Kidney epithelial cell (primary cell): ENCODE measurements around the gene SLC11A1. TPM values are rescaled to one million over a fixed set of nuclear protein-coding genes. Genes with fewer than 3 reads are reported as not detected.

Source experiments
- DNase-seq: peaks from one replicate; pipeline ENCODE4 v3.0.0-alpha.2; 2010; ENCODE audit warnings: low read depth
- H3K27me3 ChIP-seq: 2 replicates; pipeline ENCODE4 v1.6.0; 2011; ENCODE audit warnings: low read length; ENCODE audit not compliant: control insufficient read depth, insufficient read depth
- H3K36me3 ChIP-seq: 2 replicates; pipeline ENCODE4 v1.5.1; 2011; ENCODE audit warnings: low read length; ENCODE audit not compliant: control insufficient read depth, insufficient read depth
- H3K4me3 ChIP-seq: 2 replicates; pipeline ENCODE4 v1.5.1; 2011; ENCODE audit warnings: low read depth, mild to moderate bottlenecking, control low read depth, low read length
- total RNA-seq: library from RNA; depleted of rRNA; stranded (reverse); fragments of >200 nt; gene quantifications from 2 replicates; pipeline ENCODE4 v1.2.3, GENCODE V29; 2015
- TF ChIP-seq, protein P1 (sequence below): IDR thresholded peaks from 2 replicates; pipeline ENCODE4 v1.5.1; 2011; ENCODE audit warnings: mild to moderate bottlenecking, moderate library complexity, low read length, control low read depth, inconsistent platforms; ENCODE audit not compliant: insufficient read depth, poor library complexity, severe bottlenecking

The SLC11A1 gene
- total RNA-seq, 1 donor from 2014 or later = 0.21 TPM

DNA sequence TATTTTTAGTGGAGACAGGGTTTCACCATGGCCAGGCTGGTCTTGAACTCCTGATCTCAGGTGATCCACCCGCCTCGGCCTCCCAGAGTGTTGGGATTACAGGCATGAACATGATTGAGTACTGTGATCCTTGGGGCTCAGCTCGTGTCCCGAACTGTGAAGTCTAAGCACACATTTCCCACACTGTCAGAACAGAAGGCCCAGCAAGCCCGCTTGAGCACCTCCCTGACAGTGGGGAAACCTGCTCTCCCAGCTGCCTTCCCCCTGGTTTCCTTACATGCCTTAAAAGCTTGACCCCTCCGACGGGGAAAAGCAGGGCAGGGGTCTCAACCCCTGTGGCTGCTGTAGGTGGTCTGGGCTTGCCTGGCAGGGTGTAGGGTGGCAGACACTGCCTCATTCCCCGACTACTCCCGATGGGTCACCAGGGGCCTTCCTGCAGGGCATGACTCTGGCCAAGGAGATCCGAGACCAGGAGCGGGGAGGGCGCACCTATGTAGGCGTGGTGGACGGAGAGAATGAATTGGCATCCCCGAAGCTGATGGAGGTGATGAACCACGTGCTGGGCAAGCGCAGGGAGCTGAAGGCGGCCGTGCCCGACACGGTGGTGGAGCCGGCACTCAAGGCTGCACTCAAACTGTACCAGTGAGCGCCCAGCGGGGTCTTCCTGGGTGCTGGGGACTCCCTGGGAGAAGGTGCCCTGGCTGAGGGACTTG lies 46.9 kb downstream of the SLC11A1 start:
- H3K36me3 ChIP-seq = no peaks in the 10 kb centered on the region
- H3K4me3 ChIP-seq = no peak overlapping the region
- H3K27me3 ChIP-seq = peaks cover 7% of the 10 kb centered on the region
- TF ChIP-seq, protein P1, sequence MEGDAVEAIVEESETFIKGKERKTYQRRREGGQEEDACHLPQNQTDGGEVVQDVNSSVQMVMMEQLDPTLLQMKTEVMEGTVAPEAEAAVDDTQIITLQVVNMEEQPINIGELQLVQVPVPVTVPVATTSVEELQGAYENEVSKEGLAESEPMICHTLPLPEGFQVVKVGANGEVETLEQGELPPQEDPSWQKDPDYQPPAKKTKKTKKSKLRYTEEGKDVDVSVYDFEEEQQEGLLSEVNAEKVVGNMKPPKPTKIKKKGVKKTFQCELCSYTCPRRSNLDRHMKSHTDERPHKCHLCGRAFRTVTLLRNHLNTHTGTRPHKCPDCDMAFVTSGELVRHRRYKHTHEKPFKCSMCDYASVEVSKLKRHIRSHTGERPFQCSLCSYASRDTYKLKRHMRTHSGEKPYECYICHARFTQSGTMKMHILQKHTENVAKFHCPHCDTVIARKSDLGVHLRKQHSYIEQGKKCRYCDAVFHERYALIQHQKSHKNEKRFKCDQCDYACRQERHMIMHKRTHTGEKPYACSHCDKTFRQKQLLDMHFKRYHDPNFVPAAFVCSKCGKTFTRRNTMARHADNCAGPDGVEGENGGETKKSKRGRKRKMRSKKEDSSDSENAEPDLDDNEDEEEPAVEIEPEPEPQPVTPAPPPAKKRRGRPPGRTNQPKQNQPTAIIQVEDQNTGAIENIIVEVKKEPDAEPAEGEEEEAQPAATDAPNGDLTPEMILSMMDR = no peak
- DNase-seq = no peak

DNA sequence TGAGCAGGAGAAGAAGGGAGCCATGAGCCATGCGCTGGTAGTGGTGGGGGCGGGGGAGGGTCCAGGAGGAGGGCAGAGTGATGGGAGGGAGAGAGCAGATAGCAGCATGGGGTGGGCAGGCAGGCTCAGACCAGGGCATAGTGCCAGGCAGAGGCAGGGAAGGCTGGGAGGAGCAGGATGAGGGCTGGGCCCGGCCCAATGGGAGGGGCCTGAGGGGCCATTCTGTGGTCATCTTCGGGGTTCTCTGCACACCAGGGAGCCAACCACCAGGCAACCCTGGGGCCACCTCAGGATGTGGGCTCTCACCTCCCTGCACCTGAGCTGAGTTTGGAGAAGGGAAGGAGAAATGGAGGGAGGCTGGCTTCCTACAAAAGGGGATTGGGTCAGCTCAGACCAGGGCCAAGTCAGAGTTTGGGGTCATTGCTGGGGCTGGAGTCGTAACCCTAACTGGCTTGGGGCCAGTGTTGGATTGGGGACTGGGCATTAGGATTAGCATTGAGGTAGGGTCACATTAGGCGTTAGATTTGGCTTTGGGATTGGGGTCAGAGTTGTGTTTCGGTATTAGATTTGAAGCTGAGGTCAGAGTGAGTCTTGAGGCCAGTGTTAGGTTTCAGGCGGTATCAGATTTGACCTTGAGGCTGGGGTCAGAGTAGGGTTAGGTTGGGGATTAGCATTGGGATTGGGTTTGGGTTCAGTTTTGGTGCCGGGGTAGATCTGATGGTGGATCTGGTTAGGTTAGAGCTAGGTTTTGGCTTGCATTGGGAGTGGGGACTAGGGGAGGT lies 48.0 kb downstream of the SLC11A1 start:
- H3K36me3 ChIP-seq = no peaks in the 10 kb centered on the region
- DNase-seq = no peak
- peaks cover 7% of the 10 kb centered on the region for H3K27me3 ChIP-seq
- TF ChIP-seq, protein P1 = no peak
- H3K4me3 ChIP-seq = no peak overlapping the region

DNA sequence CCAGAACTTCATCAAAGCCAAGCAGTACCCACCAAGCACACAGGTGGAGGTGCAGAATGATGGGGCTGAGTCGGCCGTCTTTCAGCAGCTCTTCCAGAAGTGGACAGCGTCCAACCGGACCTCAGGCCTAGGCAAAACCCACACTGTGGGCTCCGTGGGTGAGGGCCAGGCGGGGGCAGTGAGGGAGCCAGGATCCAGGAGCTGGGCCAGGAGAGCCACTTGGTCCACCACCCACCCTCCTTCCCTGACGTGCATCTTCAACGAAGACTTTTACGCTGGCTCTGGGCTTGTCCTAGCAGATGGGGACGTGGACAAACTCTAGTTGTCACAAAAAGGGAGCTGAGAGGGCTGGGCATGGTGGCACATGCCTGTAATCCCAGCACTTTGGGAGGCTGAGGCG lies 48.6 kb downstream of the SLC11A1 start:
- Histone ChIP-seq H3K4me3 (no peak overlapping the region), H3K27me3 (peaks cover 7% of the 10 kb centered on the region), H3K36me3 (no peaks in the 10 kb centered on the region)
- TF ChIP-seq, protein P1 = no peak
- no peak for DNase-seq

DNA sequence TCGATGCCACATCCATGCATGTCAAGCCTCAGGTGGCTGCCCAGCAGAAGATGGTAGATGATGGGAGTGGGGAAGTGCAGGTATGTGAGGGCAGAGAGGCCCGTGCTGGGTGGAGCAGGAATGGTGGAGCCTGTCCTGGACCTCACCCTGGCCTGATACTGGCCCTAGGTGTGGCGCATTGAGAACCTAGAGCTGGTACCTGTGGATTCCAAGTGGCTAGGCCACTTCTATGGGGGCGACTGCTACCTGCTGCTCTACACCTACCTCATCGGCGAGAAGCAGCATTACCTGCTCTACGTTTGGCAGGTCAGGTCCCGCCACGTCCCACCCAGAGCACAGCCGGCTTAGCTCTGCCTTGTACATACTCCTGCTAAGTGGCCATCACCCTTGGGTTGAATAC lies 49.8 kb downstream of the SLC11A1 start:
- H3K27me3 ChIP-seq = peaks cover 7% of the 10 kb centered on the region
- no peaks in the 10 kb centered on the region for H3K36me3 ChIP-seq
- TF ChIP-seq, protein P1 = no peak
- no peak overlapping the region for H3K4me3 ChIP-seq
- DNase-seq = no peak

DNA sequence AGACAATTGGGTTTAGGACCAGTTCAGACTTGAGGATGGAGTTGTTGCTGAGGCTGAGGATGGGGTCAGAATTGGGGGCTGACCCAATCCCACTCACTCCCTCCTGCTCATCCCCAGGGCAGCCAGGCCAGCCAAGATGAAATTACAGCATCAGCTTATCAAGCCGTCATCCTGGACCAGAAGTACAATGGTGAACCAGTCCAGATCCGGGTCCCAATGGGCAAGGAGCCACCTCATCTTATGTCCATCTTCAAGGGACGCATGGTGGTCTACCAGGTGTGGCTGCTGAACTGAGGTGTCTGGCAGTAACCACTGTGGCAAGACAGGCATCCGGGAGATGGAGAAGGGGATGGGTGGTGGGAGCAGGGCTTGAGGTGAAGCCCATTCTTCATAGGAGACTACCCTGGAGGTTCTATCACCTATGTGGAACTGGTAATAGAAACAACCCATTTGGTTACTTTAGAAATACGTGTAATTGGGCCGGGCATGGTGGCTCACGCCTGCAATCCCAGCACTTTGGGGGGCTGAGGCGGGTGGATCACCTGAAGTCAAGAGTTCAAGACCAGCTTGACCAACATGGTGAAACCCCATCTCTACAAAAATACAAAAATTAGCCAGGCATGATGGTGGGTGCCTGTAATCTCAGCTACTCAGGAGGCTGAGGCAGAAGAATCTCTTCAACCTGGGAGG lies 50.7 kb downstream of the SLC11A1 start:
- no peak for DNase-seq
- TF ChIP-seq, protein P1 = no peak
- H3K27me3 ChIP-seq = peaks cover 7% of the 10 kb centered on the region
- no peaks in the 10 kb centered on the region for H3K36me3 ChIP-seq
- H3K4me3 ChIP-seq = no peak overlapping the region
